Nephron (organoid): ENCODE results near the gene KCTD16.

Experiments
- H3K27ac Mint-ChIP-seq, 3 experiments: 2 replicates each; pipeline ENCODE4 v1.8.0; 2020; ENCODE audit warnings: mixed read lengths in 3 of 3, mild to moderate bottlenecking in 2 of 3, moderate library complexity in 1 of 3
- H3K27me3 Mint-ChIP-seq: 2 replicates; pipeline ENCODE4 v1.8.0; 2021; ENCODE audit warnings: low read depth, mild to moderate bottlenecking, moderate library complexity, mixed read lengths
- H3K36me3 Mint-ChIP-seq: 2 replicates; pipeline ENCODE4 v1.8.0; 2020; ENCODE audit warnings: low read depth, mixed read lengths
- H3K4me1 Mint-ChIP-seq: 2 replicates; pipeline ENCODE4 v1.8.0; 2020; ENCODE audit warnings: mixed read lengths
- H3K4me3 Mint-ChIP-seq, 3 experiments: 2 replicates each; pipeline ENCODE4 v1.8.0; 2020; ENCODE audit warnings: mild to moderate bottlenecking in 3 of 3, mixed read lengths in 3 of 3, moderate library complexity in 2 of 3
- H3K9me3 Mint-ChIP-seq: 2 replicates; pipeline ENCODE4 v1.8.0; 2020; ENCODE audit warnings: mixed read lengths
- TF ChIP-seq, protein P1 (sequence below), 3 experiments: fragments of 200-600 bp; sonication (generic); IDR thresholded peaks; one replicate each; pipeline ENCODE4 v1.5.0; 2021; ENCODE audit warnings: antibody characterized with exemption in 3 of 3; ENCODE audit not compliant: unreplicated experiment in 3 of 3

The KCTD16 gene

DNA sequence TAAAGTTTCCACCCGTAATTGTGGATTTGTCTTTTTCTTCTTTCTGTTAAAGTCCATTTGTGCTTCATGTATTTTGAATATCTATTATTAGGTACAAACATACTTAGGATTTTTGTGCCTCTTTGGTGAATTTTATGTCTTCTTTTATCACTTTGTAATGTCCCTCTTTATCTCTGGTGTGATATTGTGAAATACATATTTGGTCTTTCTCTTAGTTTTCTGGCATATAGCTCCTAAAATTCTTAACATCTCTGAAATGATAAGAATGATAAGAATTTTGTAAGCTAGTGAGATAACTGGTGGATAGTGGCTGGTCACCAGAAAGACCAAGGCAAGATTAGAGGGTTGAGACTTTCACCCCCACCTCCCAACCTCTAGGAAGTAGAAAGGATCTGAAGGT, 111.1 kb downstream of the KCTD16 start:
- no peak overlapping the region for H3K4me3 Mint-ChIP-seq
- H3K9me3 Mint-ChIP-seq = no peaks in the 10 kb centered on the region
- no peak overlapping the region for H3K27ac Mint-ChIP-seq
- TF ChIP-seq, protein P1, sequence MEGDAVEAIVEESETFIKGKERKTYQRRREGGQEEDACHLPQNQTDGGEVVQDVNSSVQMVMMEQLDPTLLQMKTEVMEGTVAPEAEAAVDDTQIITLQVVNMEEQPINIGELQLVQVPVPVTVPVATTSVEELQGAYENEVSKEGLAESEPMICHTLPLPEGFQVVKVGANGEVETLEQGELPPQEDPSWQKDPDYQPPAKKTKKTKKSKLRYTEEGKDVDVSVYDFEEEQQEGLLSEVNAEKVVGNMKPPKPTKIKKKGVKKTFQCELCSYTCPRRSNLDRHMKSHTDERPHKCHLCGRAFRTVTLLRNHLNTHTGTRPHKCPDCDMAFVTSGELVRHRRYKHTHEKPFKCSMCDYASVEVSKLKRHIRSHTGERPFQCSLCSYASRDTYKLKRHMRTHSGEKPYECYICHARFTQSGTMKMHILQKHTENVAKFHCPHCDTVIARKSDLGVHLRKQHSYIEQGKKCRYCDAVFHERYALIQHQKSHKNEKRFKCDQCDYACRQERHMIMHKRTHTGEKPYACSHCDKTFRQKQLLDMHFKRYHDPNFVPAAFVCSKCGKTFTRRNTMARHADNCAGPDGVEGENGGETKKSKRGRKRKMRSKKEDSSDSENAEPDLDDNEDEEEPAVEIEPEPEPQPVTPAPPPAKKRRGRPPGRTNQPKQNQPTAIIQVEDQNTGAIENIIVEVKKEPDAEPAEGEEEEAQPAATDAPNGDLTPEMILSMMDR (IDR thresholded peaks at IDR 0.05; ENCODE audit: unreplicated experiment in 3 of 3) = no peak
- no peaks in the 10 kb centered on the region for H3K36me3 Mint-ChIP-seq
- no peaks in the 10 kb centered on the region for H3K4me1 Mint-ChIP-seq
- H3K27me3 Mint-ChIP-seq = no peaks in the 10 kb centered on the region

DNA sequence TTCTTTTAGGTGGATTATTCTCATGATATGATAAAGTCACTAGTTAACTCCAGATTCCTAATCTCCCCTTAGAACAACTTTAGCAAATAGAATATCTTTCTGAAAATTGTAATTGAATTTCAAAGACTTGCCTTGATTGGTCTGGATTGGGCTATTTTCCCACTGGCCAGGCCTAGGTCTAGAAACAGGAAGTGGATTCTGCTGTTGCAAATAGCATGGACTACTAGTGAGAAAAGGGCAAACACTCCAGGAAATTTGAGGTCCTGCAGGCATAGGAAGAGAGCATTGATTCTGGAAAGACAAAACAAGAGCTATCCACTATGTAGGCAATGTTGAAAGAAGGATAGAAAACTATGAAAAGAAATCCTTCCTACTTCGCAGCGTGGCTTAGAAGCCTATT, 113.4 kb downstream of the KCTD16 start:
- no peak overlapping the region for H3K27ac Mint-ChIP-seq
- H3K4me3 Mint-ChIP-seq = no peak overlapping the region
- no peaks in the 10 kb centered on the region for H3K4me1 Mint-ChIP-seq
- TF ChIP-seq, protein P1 (IDR thresholded peaks at IDR 0.05; ENCODE audit: unreplicated experiment in 3 of 3) = no peak
- no peaks in the 10 kb centered on the region for H3K9me3 Mint-ChIP-seq
- H3K27me3 Mint-ChIP-seq = no peaks in the 10 kb centered on the region
- H3K36me3 Mint-ChIP-seq = no peaks in the 10 kb centered on the region

GRCh38 chr5:144284931-144285502, 114.3 kb downstream of the KCTD16 start:
- Mint-ChIP-seq H3K36me3 (no peaks in the 10 kb centered on the region), H3K4me3 (no peak overlapping the region), H3K4me1 (no peaks in the 10 kb centered on the region), H3K9me3 (no peaks in the 10 kb centered on the region), H3K27me3 (no peaks in the 10 kb centered on the region), H3K27ac (no peak overlapping the region)
- TF ChIP-seq, protein P1 (IDR thresholded peaks at IDR 0.05; ENCODE audit: unreplicated experiment in 3 of 3) = no peak

- TF ChIP-seq, protein P1 (IDR thresholded peaks at IDR 0.05; ENCODE audit: unreplicated experiment in 3 of 3) = no peak
- Mint-ChIP-seq H3K4me1 (no peaks in the 10 kb centered on the region), H3K27ac (no peak overlapping the region), H3K9me3 (no peaks in the 10 kb centered on the region), H3K27me3 (no peaks in the 10 kb centered on the region), H3K4me3 (no peak overlapping the region), H3K36me3 (no peaks in the 10 kb centered on the region)
These were observed 118.6 kb downstream of the KCTD16 start for GRCh38 chr5:144289277-144289676.

DNA sequence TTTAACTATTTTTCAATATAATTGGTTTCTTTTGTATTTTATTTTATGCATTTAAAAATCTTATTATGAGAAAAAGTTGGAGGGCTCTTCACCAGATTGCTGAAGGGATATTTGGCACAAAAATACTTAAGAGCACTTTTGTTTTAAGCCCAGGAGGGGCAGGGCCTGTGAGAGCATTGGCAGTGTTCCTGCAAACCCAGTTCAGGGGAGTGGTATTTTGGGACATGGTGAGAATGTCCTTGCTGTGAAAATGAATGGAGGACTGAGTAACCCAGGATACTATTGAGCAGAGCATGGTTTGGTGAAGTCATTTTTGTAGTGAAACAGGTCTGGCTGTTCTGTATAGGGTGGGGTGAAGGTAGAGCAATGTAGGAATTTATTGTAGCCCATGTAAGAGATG, 121.4 kb downstream of the KCTD16 start:
- Mint-ChIP-seq H3K4me1 (no peaks in the 10 kb centered on the region), H3K27ac (no peak overlapping the region), H3K27me3 (no peaks in the 10 kb centered on the region), H3K4me3 (no peak overlapping the region), H3K9me3 (no peaks in the 10 kb centered on the region), H3K36me3 (no peaks in the 10 kb centered on the region)
- TF ChIP-seq, protein P1 (IDR thresholded peaks at IDR 0.05; ENCODE audit: unreplicated experiment in 3 of 3) = no peak

- no peaks in the 10 kb centered on the region for H3K36me3 Mint-ChIP-seq
- TF ChIP-seq, protein P1 (IDR thresholded peaks at IDR 0.05; ENCODE audit: unreplicated experiment in 3 of 3) = no peak
- H3K27ac Mint-ChIP-seq = no peak overlapping the region
- H3K4me3 Mint-ChIP-seq = no peak overlapping the region
- H3K4me1 Mint-ChIP-seq = no peaks in the 10 kb centered on the region
- H3K9me3 Mint-ChIP-seq = no peaks in the 10 kb centered on the region
- no peaks in the 10 kb centered on the region for H3K27me3 Mint-ChIP-seq
These were observed 124.6 kb downstream of the KCTD16 start for GRCh38 chr5:144295284-144295683.
